GM19455 (cell line): ENCODE data around the gene CROCC2.

Source experiments
- ATAC-seq: cut with Tn5 transposase; IDR thresholded peaks from one replicate; pipeline ENCODE4 v1.9.1; 2021; ENCODE audit not compliant: unreplicated experiment

CROCC2 gene

GRCh38 chr2:240954436-240955305, 48.5 kb downstream of the CROCC2 start:
- no peak for ATAC-seq

- no peak for ATAC-seq
These were observed 49.4 kb downstream of the CROCC2 start for GRCh38 chr2:240955306-240956170.

DNA sequence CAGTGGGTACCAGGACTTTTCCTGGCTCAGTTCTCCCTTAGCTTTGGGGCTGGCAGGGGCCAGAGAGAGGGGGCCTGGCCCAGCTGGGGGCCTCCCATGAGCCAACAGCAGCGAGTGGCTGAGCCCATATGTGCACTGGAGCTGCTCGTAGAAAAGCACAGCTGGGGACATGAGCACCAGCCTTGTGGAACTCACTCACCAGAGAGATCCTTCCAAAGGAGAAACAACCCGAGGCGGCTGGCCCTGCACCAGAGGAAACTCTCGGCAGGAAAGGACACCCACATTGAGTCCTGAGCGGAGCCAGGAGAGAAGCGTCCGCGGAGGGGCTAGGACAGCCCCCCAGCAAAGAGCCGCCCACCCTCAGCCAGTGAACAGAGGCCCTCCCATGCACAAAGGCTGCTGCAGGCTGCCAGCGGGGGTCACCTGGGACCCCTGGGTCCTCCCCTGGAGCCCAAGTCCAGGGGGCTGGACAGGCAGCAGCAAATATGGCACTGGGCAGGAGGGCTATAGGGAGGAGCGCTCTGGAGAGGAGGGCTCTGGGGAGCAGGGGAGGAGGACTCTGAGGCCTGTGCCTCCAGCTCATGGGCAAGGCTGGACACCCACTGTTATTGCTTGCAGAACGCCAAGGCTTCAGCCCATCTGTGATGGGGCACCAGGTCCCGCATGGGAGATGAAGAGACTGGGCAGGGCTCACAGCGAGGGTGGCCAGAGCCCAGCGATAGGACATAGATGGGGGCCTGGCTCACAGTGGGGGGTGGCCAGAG, 50.2 kb downstream of the CROCC2 start:
- ATAC-seq = no peak

DNA sequence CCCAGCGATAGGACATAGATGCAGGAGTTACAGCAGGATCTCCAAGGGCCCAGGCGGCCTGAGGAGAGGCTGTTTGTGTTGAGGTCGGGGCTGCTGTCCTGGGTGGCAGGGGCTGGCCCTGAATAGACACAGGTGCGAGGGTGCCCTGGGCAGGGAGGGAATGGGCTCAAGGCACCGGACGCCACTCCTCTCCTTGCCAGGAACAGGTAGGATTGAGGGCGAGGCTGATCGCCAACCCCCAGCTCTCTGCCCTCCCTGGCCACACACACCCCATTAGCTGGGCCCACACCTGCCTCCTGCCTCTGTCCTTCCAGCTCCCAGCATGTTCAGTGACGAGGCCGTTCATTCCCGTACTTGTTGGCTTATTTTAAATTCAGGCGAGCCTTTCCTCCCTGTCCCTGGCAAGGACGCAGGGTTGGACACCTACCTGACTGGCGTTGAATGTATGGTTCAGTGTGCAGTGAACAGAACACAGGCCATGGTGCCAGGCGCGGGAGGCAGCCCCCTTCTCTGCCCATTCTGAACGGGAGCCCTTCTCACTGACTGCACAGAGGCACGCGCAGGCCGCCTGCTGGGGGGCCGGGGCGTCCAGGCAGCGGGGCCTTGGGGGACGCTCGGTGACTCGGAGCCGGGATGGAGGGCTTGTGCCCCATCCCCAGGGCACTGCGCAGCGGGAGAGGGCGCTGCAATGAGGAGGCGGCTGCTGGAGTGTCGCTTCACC, 51.0 kb downstream of the CROCC2 start:
- no peak for ATAC-seq

DNA sequence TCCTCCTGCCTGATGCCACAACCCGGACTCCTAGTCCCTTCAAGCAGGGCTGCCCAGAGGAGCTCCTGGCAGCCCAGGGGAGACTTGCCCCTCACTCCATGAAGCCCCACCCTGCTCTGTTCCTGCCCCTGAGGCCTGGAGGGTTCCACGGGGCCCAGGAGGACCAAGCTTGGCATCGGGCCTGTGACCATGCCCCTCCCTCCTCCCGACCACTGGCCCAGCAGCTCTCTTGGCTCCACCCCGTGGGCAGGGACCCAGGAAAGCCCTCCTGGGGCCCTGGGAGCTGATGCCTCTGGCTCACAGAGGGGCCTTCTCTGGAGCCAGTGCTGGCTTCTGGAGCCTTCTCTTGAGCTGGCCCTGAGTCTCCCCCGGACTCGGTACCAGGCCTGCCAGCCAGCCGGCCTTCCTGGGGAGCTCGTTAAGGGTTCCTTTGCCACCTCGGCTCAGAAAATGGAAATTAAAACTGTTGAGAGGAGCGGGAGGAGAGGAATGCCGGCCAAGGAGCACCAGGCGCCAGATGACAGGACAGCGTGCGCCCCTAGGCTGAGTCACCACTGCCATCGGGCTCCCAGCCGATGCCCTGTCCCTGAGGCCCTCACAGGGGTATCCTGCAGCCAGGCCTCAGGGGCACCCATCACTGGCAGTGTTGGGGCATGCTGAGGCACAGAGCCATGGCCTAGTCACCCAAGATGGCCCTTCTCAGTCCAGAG, 51.7 kb downstream of the CROCC2 start:
- no peak for ATAC-seq

DNA sequence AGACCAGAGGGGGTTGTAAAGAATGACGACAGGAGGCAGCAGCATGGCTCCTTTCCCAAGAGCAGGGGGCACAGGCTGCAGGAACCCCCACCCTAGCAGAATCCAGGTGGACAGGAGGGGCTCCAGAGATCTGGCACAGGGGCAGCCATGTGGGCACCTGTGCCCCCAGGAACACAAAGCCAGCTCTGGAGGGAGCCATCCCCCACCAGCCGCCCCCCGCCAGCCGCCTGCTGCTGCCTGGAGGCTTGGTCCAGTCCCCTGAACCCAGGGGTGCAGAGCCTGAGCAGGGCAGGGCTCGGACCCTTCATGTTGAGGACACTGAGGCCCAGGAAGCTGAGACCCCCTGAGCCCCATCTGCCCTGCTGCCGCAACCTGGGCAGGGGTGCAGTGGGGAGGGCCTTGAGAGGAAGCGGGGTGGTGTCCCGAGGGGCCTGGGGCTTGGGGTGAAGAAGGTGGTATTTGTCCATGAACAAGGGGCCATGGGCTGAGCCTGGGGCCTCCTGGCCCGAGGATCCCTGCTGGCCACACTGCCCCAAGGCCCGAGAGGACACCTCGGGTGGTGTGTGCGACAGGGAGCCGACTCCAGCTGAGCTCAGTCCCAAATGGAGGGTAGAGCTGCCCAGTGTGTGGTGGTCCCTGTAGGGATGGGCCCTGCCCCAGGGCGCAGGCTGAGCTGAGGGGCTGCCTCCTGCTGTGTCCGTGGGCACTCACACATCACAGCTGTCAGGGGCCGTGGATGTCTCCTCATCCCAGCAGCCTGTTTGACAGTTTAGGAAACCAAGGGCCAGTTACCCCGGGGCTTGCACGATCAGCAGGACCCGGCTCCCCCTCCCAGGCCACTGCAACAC, 52.5 kb downstream of the CROCC2 start:
- ATAC-seq = no peak

GRCh38 chr2:240959214-240959940, 53.2 kb downstream of the CROCC2 start:
- ATAC-seq = no peak

DNA sequence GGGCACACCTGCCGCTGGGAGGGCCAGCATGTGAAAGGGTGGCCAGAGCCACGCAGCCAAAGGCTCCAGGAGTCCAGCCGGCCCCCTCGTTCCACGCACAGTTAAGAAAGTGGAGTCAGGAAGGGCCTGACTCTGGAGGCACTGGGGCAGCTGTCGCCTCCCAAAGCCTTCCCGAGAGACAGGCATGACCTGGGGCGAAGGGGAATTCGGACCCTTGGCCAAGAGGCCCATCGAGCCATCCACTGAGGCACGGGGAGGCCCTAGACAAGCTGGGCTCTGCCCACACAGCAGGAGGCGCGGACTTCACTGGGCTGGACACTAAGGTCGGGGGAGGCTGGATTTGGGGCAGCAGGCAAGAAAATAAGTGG, 53.8 kb downstream of the CROCC2 start:
- ATAC-seq = no peak

DNA sequence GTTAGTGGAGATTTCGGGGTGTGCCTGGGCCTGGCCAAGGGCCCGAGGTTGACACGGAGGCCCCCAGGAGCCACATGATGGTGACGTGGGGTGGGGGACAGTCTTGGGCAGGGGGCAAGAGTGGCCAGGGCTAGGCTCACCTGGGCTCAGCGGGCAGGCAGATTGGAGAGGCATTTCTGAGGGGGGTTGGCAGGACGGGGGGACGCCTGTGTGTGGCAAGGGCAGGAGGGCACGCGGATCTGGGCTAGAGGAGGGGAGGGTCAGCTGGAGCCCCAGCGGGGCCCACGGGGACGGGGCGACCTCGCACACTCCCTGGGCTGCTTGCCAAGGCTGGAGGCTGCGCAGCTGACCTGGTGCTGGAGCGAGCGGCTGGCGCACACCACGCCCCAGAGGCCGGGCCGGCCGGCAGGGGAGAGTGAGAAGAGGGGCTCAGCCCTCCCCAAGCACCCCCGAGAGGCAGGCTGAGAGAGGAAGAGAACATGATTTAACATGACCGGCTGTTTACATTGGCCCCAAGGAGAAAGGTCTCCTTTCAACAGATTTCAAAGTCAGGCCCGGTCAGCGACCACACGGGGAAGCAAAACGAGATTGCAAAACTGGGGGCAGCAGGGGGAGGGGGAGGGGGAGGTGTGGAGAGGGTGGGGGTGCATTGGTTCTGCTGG, 54.3 kb downstream of the CROCC2 start:
- no peak for ATAC-seq

GRCh38 chr2:240960971-240961876, 55.1 kb downstream of the CROCC2 start:
- no peak for ATAC-seq

DNA sequence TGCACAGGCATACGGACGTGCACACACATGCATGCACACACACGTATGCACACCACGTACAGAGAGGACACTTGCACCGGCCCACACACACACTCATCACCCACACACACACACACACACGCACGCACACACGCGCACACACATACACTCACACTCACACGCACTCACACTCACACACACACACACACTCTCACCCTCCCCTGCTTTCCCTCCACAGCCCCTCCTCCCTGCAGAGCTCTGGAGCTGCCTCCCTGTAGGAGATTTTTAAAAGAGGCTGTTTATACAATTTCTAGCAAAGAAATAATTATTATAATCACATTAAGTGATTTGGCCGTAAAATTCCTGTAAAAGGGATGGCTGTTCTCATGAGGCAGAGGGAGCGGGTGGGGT, 55.8 kb downstream of the CROCC2 start:
- no peak for ATAC-seq

DNA sequence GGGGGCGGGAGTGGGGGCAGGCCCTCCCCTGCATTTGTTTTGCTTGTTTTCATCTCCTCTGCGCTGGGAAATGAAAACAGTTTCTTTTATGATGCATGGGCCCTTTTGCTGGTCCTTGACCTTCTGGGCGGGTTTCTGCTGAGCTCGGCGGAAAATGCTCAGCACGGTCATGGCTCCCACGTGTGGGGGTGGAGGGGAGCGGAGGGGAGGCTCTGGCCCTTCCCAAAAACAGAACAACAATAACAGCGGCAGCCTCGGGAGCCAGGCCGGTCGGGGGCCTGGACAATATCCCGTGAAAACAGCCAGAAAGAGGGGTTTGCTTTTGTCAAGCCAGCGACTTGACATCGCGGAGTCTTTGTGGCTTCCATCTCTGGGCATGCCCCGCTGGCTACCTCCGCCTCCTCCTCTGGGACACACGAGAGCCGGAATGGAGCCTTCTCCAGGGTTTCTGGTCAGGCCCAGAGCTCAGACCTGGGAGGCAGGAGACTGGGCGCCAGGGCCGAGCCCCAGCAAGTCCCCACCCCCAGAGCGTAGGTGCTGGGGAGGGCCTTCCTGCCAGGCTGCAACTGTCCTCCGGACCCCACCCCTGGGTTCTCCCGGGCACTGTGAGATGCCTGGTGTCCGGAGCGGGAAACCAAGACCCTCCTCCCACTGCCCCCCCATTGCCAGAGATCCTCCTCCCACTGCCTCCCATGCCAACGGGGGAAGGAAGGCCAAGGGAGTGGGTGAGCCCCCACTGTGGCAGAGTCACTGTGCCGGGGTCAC, 56.3 kb downstream of the CROCC2 start:
- ATAC-seq = no peak

DNA sequence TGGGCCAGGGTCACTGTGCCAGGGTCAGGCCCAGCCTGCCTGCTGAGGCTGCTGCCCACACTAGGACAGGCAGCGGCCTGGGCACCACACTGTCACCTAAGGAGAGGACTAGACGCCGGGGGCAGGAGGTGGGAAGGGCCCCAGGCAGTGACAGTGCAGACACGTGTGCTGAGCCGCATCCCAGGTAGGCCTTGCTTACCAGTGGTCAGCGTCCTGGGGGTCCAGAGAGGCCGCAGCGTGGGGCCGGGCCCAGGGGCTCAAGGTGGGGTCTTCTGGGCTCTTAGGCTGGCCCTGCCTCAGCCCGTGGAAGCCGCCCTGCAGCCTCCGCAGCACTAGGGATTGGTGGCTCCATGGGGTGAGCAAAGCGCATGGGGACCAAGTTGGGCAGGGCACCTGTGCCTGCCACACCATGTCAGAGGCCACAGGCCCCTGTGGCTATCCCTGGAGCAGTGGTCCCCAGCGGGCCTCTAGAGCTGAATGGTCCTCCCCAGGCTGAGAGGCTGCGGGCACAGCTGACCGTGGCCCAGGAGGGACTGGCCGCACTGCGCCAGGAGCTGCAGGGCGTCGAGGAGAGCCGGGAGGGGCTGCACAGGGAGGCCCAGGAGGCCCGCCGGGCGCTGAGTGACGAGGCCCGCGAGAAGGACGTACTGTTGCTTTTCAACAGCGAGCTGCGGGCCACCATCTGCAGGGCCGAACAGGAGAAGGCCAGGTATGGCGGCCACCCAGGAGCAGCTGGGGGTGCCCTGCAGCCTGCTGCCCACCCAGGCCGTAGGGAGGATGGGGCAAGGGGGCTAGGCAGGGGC, 57.1 kb downstream of the CROCC2 start:
- ATAC-seq = no peak

GRCh38 chr2:240963868-240964703, 58.0 kb downstream of the CROCC2 start:
- no peak for ATAC-seq
